Adrenal gland (tissue), 5 donors: ENCODE data around the gene UNC79.

Source experiments
- POLR2A ChIP-seq, 2 donors: fragments of 450-650 bp; IDR thresholded peaks; one replicate each; pipeline ENCODE4 v1.6.1; 2017; ENCODE audit warnings: antibody characterized with exemption in 2 of 2, mild to moderate bottlenecking in 2 of 2, moderate library complexity in 1 of 2
- TF ChIP-seq, protein P1 (sequence below), 6 experiments: fragments of 450-650 bp in 4 of 6; fragments of 200-600 bp in 2 of 6; sonication (generic) in 1 of 6; IDR thresholded peaks; 1 replicate in 5 of 6; 2 replicates in 1 of 6; pipeline versions ENCODE4 v1.5.1 to v1.8.0; 2016 to 2021; ENCODE audit warnings: antibody characterized with exemption in 6 of 6, mild to moderate bottlenecking in 2 of 6, moderate library complexity in 1 of 6
- donor health status: DM: no; HTN: no; CAD: no.

DNA sequence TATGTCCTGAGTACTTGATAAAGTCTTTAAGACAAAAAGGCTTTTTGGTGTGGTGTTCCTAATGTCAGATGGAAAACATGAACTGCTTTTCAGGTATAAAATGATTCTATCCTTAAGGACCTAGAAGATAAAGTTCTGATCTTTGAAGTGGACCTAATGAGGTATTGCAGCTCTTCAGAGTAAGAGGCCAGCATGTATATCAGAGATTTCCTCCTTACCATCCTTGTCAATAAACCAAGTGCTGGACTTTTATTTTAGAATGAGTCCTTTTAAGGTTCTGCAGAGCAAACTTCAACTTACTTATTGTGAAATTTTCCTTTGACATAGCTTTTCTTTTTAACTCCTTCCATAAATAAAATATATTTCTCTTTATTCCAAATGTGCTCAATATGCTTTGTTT is 50.1 kb downstream of the UNC79 start:
- TF ChIP-seq, protein P1, sequence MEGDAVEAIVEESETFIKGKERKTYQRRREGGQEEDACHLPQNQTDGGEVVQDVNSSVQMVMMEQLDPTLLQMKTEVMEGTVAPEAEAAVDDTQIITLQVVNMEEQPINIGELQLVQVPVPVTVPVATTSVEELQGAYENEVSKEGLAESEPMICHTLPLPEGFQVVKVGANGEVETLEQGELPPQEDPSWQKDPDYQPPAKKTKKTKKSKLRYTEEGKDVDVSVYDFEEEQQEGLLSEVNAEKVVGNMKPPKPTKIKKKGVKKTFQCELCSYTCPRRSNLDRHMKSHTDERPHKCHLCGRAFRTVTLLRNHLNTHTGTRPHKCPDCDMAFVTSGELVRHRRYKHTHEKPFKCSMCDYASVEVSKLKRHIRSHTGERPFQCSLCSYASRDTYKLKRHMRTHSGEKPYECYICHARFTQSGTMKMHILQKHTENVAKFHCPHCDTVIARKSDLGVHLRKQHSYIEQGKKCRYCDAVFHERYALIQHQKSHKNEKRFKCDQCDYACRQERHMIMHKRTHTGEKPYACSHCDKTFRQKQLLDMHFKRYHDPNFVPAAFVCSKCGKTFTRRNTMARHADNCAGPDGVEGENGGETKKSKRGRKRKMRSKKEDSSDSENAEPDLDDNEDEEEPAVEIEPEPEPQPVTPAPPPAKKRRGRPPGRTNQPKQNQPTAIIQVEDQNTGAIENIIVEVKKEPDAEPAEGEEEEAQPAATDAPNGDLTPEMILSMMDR (IDR thresholded peaks at IDR 0.05) = no peak
- no peak for TF ChIP-seq POLR2A (IDR thresholded peaks at IDR 0.05)
